ENCODE measurements around the gene KTI12. TPM values are rescaled to one million over a fixed set of nuclear protein-coding genes. Genes with fewer than 3 reads are reported as not detected.
A peak's percentile ranks its signal among the peaks of the same experiment; 100 is the strongest.
"Not testable (repeated sequence)": the region's sequence is repeated elsewhere in the genome, so short reads cannot be mapped to it uniquely, and the experiment has no call there.

The KTI12 gene
- total and polyA plus RNA-seq, 2 donors from 2014 or later, result 6.4 to 8.5 TPM

DNA sequence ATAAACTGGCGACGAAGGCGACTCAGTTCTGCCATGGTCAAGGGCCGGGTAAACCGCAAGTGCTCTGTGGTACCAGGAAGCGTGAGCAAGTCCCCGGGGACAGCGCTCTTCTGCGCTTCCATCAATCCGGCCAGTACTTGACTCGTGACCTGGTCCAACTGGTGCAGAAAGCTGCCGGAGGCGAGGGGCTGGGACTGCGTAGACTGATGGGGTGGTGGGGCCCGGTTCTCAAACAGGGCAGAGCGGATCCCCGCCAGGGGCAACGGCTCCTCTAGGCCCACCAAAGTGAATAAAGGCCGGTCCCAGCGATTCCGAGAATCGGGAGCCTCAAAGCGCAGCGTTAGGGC, 852 bp downstream of the KTI12 start:
- Histone ChIP-seq H3K4me1 (ENCODE audit: control insufficient read depth in 2 of 3, insufficient read depth in 2 of 3, low read depth in 1 of 3, low read length in 3 of 3) (peaks cover 4 to 13% (median 10%) of the 10 kb centered on the region in 3 donors), H3K4me3 (ENCODE audit: low read length in 3 of 3) (peak overlapping the region; percentile 88 to 93 (median 92)), H3K27ac (ENCODE audit: low read depth in 2 of 2, low read length in 2 of 2) (peak overlapping the region in 1 of 2 donors; percentile 45), H3K36me3 (ENCODE audit: control insufficient read depth in 2 of 3, insufficient read depth in 3 of 3, low read length in 3 of 3) (peaks cover 0 to 2% (median 0%) of the 10 kb centered on the region in 3 donors), H3K27me3 (ENCODE audit: control insufficient read depth, insufficient read depth, low read length) (no peaks in the 10 kb centered on the region), H3K9ac (ENCODE audit: low read length in 3 of 3) (peak overlapping the region; percentile 7 to 81 (median 76)), H3K9me3 (ENCODE audit: control insufficient read depth in 2 of 3, insufficient read depth in 1 of 3, low read length in 3 of 3) (no peaks in the 10 kb centered on the region)
- TF ChIP-seq CTCF (IDR thresholded peaks at IDR 0.05; ENCODE audit: borderline replicate concordance, extremely low read depth, insufficient read depth), result no peak
- no peak for FAIRE-seq
- peak in 2 of 5 donors; percentile 45 to 83 for DNase-seq
- intact Hi-C loops (cut with DNase I), result no loop called here

- DNase-seq (peak in 1 of 5 donors; percentile 6), FAIRE-seq (no peak)
- Histone ChIP-seq H3K27me3 (ENCODE audit: control insufficient read depth, insufficient read depth, low read length) (no peaks in the 10 kb centered on the region), H3K36me3 (ENCODE audit: control insufficient read depth in 2 of 3, insufficient read depth in 3 of 3, low read length in 3 of 3) (peaks cover 0 to 2% (median 0%) of the 10 kb centered on the region in 3 donors), H3K4me3 (ENCODE audit: low read length in 3 of 3) (peak overlapping the region; percentile 88 to 93 (median 92)), H3K9me3 (ENCODE audit: control insufficient read depth in 2 of 3, insufficient read depth in 1 of 3, low read length in 3 of 3) (no peaks in the 10 kb centered on the region), H3K9ac (ENCODE audit: low read length in 3 of 3) (peak overlapping the region; percentile 25 to 81 (median 76)), H3K27ac (ENCODE audit: low read depth in 2 of 2, low read length in 2 of 2) (no peak overlapping the region), H3K4me1 (ENCODE audit: control insufficient read depth in 2 of 3, insufficient read depth in 2 of 3, low read depth in 1 of 3, low read length in 3 of 3) (peaks cover 4 to 13% (median 10%) of the 10 kb centered on the region in 3 donors)
- intact Hi-C loops (cut with DNase I), result no loop called here
- no peak for TF ChIP-seq CTCF (IDR thresholded peaks at IDR 0.05; ENCODE audit: borderline replicate concordance, extremely low read depth, insufficient read depth)
Observed at GRCh38 chr1:52032124-52032784, 1.4 kb downstream of the KTI12 start.

GRCh38 chr1:52028839-52029238, 4.8 kb downstream of the KTI12 start:
- H3K4me3 ChIP-seq (ENCODE audit: low read length in 3 of 3); DNase-seq; H3K9ac ChIP-seq (ENCODE audit: low read length in 3 of 3); H3K9me3 ChIP-seq (ENCODE audit: control insufficient read depth in 2 of 3, insufficient read depth in 1 of 3, low read length in 3 of 3); intact Hi-C loops (cut with DNase I); H3K27ac ChIP-seq (ENCODE audit: low read depth in 2 of 2, low read length in 2 of 2); H3K27me3 ChIP-seq (ENCODE audit: control insufficient read depth, insufficient read depth, low read length); FAIRE-seq: not testable (repeated sequence)
- Histone ChIP-seq H3K36me3 (ENCODE audit: control insufficient read depth in 2 of 3, insufficient read depth in 3 of 3, low read length in 3 of 3) (peaks cover 0 to 10% (median 4%) of the 10 kb centered on the region in 3 donors), H3K4me1 (ENCODE audit: control insufficient read depth in 2 of 3, insufficient read depth in 2 of 3, low read depth in 1 of 3, low read length in 3 of 3) (peaks cover 4 to 13% (median 10%) of the 10 kb centered on the region in 3 donors)

- TF ChIP-seq CTCF (IDR thresholded peaks at IDR 0.05; ENCODE audit: borderline replicate concordance, extremely low read depth, insufficient read depth), result no peak
- no peak overlapping the region for H3K9ac ChIP-seq (ENCODE audit: low read length in 3 of 3)
- intact Hi-C loops (cut with DNase I), result no loop called here
- H3K27ac ChIP-seq (ENCODE audit: low read depth in 2 of 2, low read length in 2 of 2), result no peak overlapping the region
- H3K9me3 ChIP-seq (ENCODE audit: control insufficient read depth in 2 of 3, insufficient read depth in 1 of 3, low read length in 3 of 3), result no peaks in the 10 kb centered on the region
- peaks cover 2 to 14% (median 6%) of the 10 kb centered on the region in 3 donors for H3K36me3 ChIP-seq (ENCODE audit: control insufficient read depth in 2 of 3, insufficient read depth in 3 of 3, low read length in 3 of 3)
- no peak for FAIRE-seq
- H3K4me1 ChIP-seq (ENCODE audit: control insufficient read depth in 2 of 3, insufficient read depth in 2 of 3, low read depth in 1 of 3, low read length in 3 of 3), result peaks cover 4 to 13% (median 10%) of the 10 kb centered on the region in 3 donors
- DNase-seq, result no peak
- H3K4me3 ChIP-seq (ENCODE audit: low read length in 3 of 3), result no peak overlapping the region
- H3K27me3 ChIP-seq (ENCODE audit: control insufficient read depth, insufficient read depth, low read length), result no peaks in the 10 kb centered on the region
Observed at GRCh38 chr1:52028328-52028727, 5.3 kb downstream of the KTI12 start.

All from kidney (tissue), 14 donors.